Left cardiac atrium (tissue), 4 donors: ENCODE results near the gene DNM3. TPM values are rescaled to one million over a fixed set of nuclear protein-coding genes. Genes with fewer than 3 reads are reported as not detected.
A peak's percentile ranks its signal among the peaks of the same experiment; 100 is the strongest.

Experiments
- ATAC-seq, 2 donors: fragments of 200-7000 bp; cut with Tn5 transposase; one replicate each; pipeline ENCODE4 v1.9.1; 2020; ENCODE audit warnings: mild to moderate bottlenecking in 2 of 2, moderate library complexity in 2 of 2
- DNase-seq: peaks from one replicate; pipeline ENCODE4 v3.0.0-alpha.2; 2020
- intact Hi-C, 2 donors: fragments of 100-400 bp; cut with DNase I; formaldehyde crosslinking; loops; one replicate each; pipeline versions ENCODE4 v1.14.1 to v1.15.1; 2022 to 2023
- total RNA-seq, 2 donors: library from RNA; stranded (reverse); fragmentation: NEBNext Ultra II Directional; extraction: Animal tissue kit (Norgen Biotek cat#: 25700); gene quantifications; one replicate each; pipeline ENCODE4 v1.2.1, GENCODE V29; 2021
- donor health status: DM: no; HTN: yes; CAD: no.
- donor health status: DM: no; HTN: yes; CAD: no; lungs with severe emphysema.
- donor health status: DM: yes; HTN: yes; CAD: no.
- donor health status: Dilated cardiomyopathy.

DNM3 gene
- total RNA-seq, 2 donors from 2014 or later: 1.1 to 2.8 TPM

- intact Hi-C loops: no loop called here
- no peak for ATAC-seq
Measured at GRCh38 chr1:171814692-171815091, 26.6 kb upstream of the DNM3 start.

GRCh38 chr1:171816300-171816901, 24.9 kb upstream of the DNM3 start:
- DNase-seq (no peak), ATAC-seq (no peak)
- intact Hi-C loops: no loop called here

More at GRCh38 chr1:171814692-171815091, 26.6 kb upstream of the DNM3 start:
- no peak for DNase-seq

GRCh38 chr1:171817511-171818265, 23.6 kb upstream of the DNM3 start:
- DNase-seq (no peak), ATAC-seq (peak in 1 of 2 donors; percentile 92)
- intact Hi-C loops: no loop called here

- intact Hi-C loops: no loop called here
- DNase-seq: no peak
- ATAC-seq: no peak
Measured at GRCh38 chr1:171819946-171820345, 21.4 kb upstream of the DNM3 start.

GRCh38 chr1:171826973-171827372, 14.3 kb upstream of the DNM3 start:
- intact Hi-C loops: no loop called here
- ATAC-seq: no peak
- DNase-seq: no peak

GRCh38 chr1:171828794-171829193, 12.5 kb upstream of the DNM3 start:
- no peak for ATAC-seq
- intact Hi-C loops: no loop called here
- no peak for DNase-seq

- intact Hi-C loops: no loop called here
- DNase-seq: no peak
- no peak for ATAC-seq
Measured at GRCh38 chr1:171833091-171833825, 8.0 kb upstream of the DNM3 start.

- DNase-seq (no peak), ATAC-seq (no peak)
- intact Hi-C loops: no loop called here
Measured at GRCh38 chr1:171834821-171835220, 6.5 kb upstream of the DNM3 start.

- intact Hi-C loops: no loop called here
- no peak for DNase-seq
- no peak for ATAC-seq
Measured at GRCh38 chr1:171835891-171836290, 5.4 kb upstream of the DNM3 start.

GRCh38 chr1:171841931-171842761, 848 bp downstream of the DNM3 start:
- DNase-seq (peak; percentile 18), ATAC-seq (peak; percentile 9 to 10)
- intact Hi-C loops: no loop called here

GRCh38 chr1:171844381-171844780, 3.1 kb downstream of the DNM3 start:
- no peak for DNase-seq
- no peak for ATAC-seq
- intact Hi-C loops: no loop called here

- ATAC-seq (no peak), DNase-seq (no peak)
- intact Hi-C loops: no loop called here
Measured at GRCh38 chr1:171845998-171846397, 4.7 kb downstream of the DNM3 start.

GRCh38 chr1:171849245-171849898, 8.1 kb downstream of the DNM3 start:
- DNase-seq (no peak), ATAC-seq (no peak)
- intact Hi-C loops: no loop called here

GRCh38 chr1:171850651-171851350, 9.5 kb downstream of the DNM3 start:
- ATAC-seq: no peak
- intact Hi-C loops: no loop called here
- DNase-seq: no peak

- ATAC-seq (no peak), DNase-seq (no peak)
- intact Hi-C loops: no loop called here
Measured at GRCh38 chr1:171852272-171852671, 11.0 kb downstream of the DNM3 start.

- intact Hi-C loops: no loop called here
- no peak for DNase-seq
- ATAC-seq: no peak
Measured at GRCh38 chr1:171855381-171855780, 14.1 kb downstream of the DNM3 start.

- DNase-seq: no peak
- intact Hi-C loops: no loop called here
- ATAC-seq: no peak
Measured at GRCh38 chr1:171858696-171859095, 17.4 kb downstream of the DNM3 start.

GRCh38 chr1:171860696-171861095, 19.4 kb downstream of the DNM3 start:
- ATAC-seq (no peak), DNase-seq (no peak)
- intact Hi-C loops: no loop called here
